ENCODE measurements around the gene ADAMTS16.

ADAMTS16 gene

DNA sequence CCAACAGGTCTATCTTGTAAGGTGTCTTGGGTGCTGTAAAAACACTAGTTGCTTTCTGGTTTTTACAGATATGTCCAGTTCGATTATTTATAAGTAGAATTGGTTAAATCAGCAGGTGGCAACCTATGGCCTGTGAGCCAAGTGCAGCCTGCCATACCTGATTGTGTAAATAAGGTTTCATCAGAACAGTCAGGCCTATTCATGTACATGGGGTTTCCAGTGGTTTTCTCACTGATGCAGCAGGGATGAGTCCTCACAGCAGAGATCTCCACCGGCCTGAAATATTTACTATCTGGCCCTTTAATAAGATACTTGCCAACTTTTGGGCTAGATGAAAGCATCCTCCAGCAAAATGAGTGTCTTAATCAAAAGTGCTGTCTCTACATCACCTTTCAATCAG is 149.4 kb downstream of the ADAMTS16 start:
- H3K14ac ChIP-seq (ENCODE audit: low read length in 2 of 2): no peak overlapping the region
- no peak overlapping the region for H2BK15ac ChIP-seq (ENCODE audit: low read depth, poor library complexity, severe bottlenecking)
- H3K4ac ChIP-seq (ENCODE audit: low read depth in 1 of 2, low read length in 2 of 2): no peak overlapping the region
- H2BK12ac ChIP-seq (ENCODE audit: low read length in 2 of 2): no peak overlapping the region
- no peak overlapping the region for H2AK5ac ChIP-seq (ENCODE audit: low read length, severe bottlenecking)
- H3K4me2 ChIP-seq (ENCODE audit: low read length, poor library complexity, severe bottlenecking): no peak overlapping the region
- no peak overlapping the region for H4K8ac ChIP-seq (ENCODE audit: low read length)
- H3K23ac ChIP-seq (ENCODE audit: low read length in 2 of 2): no peak overlapping the region
- no peak overlapping the region for H4K91ac ChIP-seq (ENCODE audit: low read length)
- no peak overlapping the region for H3K4me3 ChIP-seq (ENCODE audit: insufficient read depth in 1 of 2, low read depth in 1 of 2, low read length in 2 of 2)
- WGBS: 81% methylated on average over 2 of the region's 2 CpGs
- no peak for DNase-seq
- H3K9ac ChIP-seq (ENCODE audit: low read length): no peak overlapping the region
- H3K9me3 ChIP-seq (ENCODE audit: control insufficient read depth, low read length): peaks cover 3% of the 10 kb centered on the region
- no peaks in the 10 kb centered on the region for H3K27me3 ChIP-seq (ENCODE audit: control insufficient read depth in 1 of 2, insufficient read depth in 1 of 2, low read length in 2 of 2)
- H3K79me1 ChIP-seq (replicated peaks; ENCODE audit: low read length, poor library complexity, severe bottlenecking): no peaks in the 10 kb centered on the region
- H3K4me1 ChIP-seq (ENCODE audit: control insufficient read depth, insufficient read depth, low read depth, low read length): peaks cover 6% of the 10 kb centered on the region
- no peak overlapping the region for H2BK5ac ChIP-seq (ENCODE audit: low read depth, low read length, poor library complexity, severe bottlenecking)
- no peaks in the 10 kb centered on the region for H3K36me3 ChIP-seq (ENCODE audit: control insufficient read depth in 1 of 2, insufficient read depth in 2 of 2, low read depth in 1 of 2, low read length in 2 of 2)
- no peak overlapping the region for H2BK120ac ChIP-seq (ENCODE audit: low read depth, low read length)
- no peak overlapping the region for H3K18ac ChIP-seq (ENCODE audit: low read depth in 1 of 2, low read length in 2 of 2)
- H3K27ac ChIP-seq (ENCODE audit: low read length, poor library complexity, severe bottlenecking): no peak overlapping the region
- H2AFZ ChIP-seq (ENCODE audit: low read depth, low read length): no peak overlapping the region

- H3K14ac ChIP-seq (ENCODE audit: low read length in 2 of 2): no peak overlapping the region
- no peak overlapping the region for H3K4me3 ChIP-seq (ENCODE audit: insufficient read depth in 1 of 2, low read depth in 1 of 2, low read length in 2 of 2)
- no peaks in the 10 kb centered on the region for H3K36me3 ChIP-seq (ENCODE audit: control insufficient read depth in 1 of 2, insufficient read depth in 2 of 2, low read depth in 1 of 2, low read length in 2 of 2)
- no peak overlapping the region for H2AFZ ChIP-seq (ENCODE audit: low read depth, low read length)
- no peak overlapping the region for H3K23ac ChIP-seq (ENCODE audit: low read length in 2 of 2)
- no peaks in the 10 kb centered on the region for H3K79me1 ChIP-seq (replicated peaks; ENCODE audit: low read length, poor library complexity, severe bottlenecking)
- 86% methylated on average over 8 of the region's 10 CpGs for WGBS
- H4K8ac ChIP-seq (ENCODE audit: low read length): no peak overlapping the region
- H4K91ac ChIP-seq (ENCODE audit: low read length): no peak overlapping the region
- H3K9ac ChIP-seq (ENCODE audit: low read length): peak overlapping the region; percentile 31
- no peaks in the 10 kb centered on the region for H3K27me3 ChIP-seq (ENCODE audit: control insufficient read depth in 1 of 2, insufficient read depth in 1 of 2, low read length in 2 of 2)
- H2BK120ac ChIP-seq (ENCODE audit: low read depth, low read length): no peak overlapping the region
- no peak overlapping the region for H3K27ac ChIP-seq (ENCODE audit: low read length, poor library complexity, severe bottlenecking)
- H2BK5ac ChIP-seq (ENCODE audit: low read depth, low read length, poor library complexity, severe bottlenecking): no peak overlapping the region
- H2AK5ac ChIP-seq (ENCODE audit: low read length, severe bottlenecking): no peak overlapping the region
- H3K4me2 ChIP-seq (ENCODE audit: low read length, poor library complexity, severe bottlenecking): no peak overlapping the region
- no peak overlapping the region for H3K4ac ChIP-seq (ENCODE audit: low read depth in 1 of 2, low read length in 2 of 2)
- no peak for DNase-seq
- no peak overlapping the region for H3K18ac ChIP-seq (ENCODE audit: low read depth in 1 of 2, low read length in 2 of 2)
- peaks cover 6% of the 10 kb centered on the region for H3K4me1 ChIP-seq (ENCODE audit: control insufficient read depth, insufficient read depth, low read depth, low read length)
- no peak overlapping the region for H2BK15ac ChIP-seq (ENCODE audit: low read depth, poor library complexity, severe bottlenecking)
- no peak overlapping the region for H2BK12ac ChIP-seq (ENCODE audit: low read length in 2 of 2)
- H3K9me3 ChIP-seq (ENCODE audit: control insufficient read depth, low read length): peaks cover 3% of the 10 kb centered on the region
These were observed 150.7 kb downstream of the ADAMTS16 start for GRCh38 chr5:5290674-5291334.

DNA sequence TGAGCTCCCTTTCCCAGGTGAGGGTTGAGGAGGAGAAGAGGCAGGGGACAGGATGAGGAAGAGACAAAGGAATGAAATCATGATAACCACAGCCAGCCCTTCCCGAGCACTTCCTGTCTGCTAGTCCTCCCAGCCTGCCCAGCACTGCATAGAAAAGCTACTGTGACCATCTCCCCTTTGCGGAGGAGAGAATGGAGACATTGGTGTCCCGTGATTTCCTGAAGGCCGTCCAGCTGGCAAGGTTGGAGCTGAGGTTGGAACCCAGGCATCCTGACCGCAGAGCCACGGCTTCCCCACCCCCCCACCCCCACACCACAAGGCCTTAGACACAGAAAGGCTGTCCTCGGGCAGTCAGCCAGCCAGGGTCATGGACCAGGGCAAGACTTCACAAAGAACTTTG is 151.2 kb downstream of the ADAMTS16 start:
- no peak overlapping the region for H4K8ac ChIP-seq (ENCODE audit: low read length)
- H4K91ac ChIP-seq (ENCODE audit: low read length): no peak overlapping the region
- H3K9ac ChIP-seq (ENCODE audit: low read length): peak overlapping the region; percentile 31
- no peak overlapping the region for H3K23ac ChIP-seq (ENCODE audit: low read length in 2 of 2)
- no peak overlapping the region for H3K4me2 ChIP-seq (ENCODE audit: low read length, poor library complexity, severe bottlenecking)
- no peak overlapping the region for H3K27ac ChIP-seq (ENCODE audit: low read length, poor library complexity, severe bottlenecking)
- H3K27me3 ChIP-seq (ENCODE audit: control insufficient read depth in 1 of 2, insufficient read depth in 1 of 2, low read length in 2 of 2): no peaks in the 10 kb centered on the region
- no peaks in the 10 kb centered on the region for H3K79me1 ChIP-seq (replicated peaks; ENCODE audit: low read length, poor library complexity, severe bottlenecking)
- no peaks in the 10 kb centered on the region for H3K36me3 ChIP-seq (ENCODE audit: control insufficient read depth in 1 of 2, insufficient read depth in 2 of 2, low read depth in 1 of 2, low read length in 2 of 2)
- H3K9me3 ChIP-seq (ENCODE audit: control insufficient read depth, low read length): peaks cover 3% of the 10 kb centered on the region
- no peak overlapping the region for H3K18ac ChIP-seq (ENCODE audit: low read depth in 1 of 2, low read length in 2 of 2)
- whole genome bisulfite sequencing: 80% methylated on average over 5 of the region's 7 CpGs
- no peak overlapping the region for H2AK5ac ChIP-seq (ENCODE audit: low read length, severe bottlenecking)
- no peak overlapping the region for H2BK12ac ChIP-seq (ENCODE audit: low read length in 2 of 2)
- no peak for DNase-seq
- H2BK15ac ChIP-seq (ENCODE audit: low read depth, poor library complexity, severe bottlenecking): no peak overlapping the region
- no peak overlapping the region for H3K14ac ChIP-seq (ENCODE audit: low read length in 2 of 2)
- H2BK120ac ChIP-seq (ENCODE audit: low read depth, low read length): no peak overlapping the region
- H3K4me3 ChIP-seq (ENCODE audit: insufficient read depth in 1 of 2, low read depth in 1 of 2, low read length in 2 of 2): no peak overlapping the region
- H2BK5ac ChIP-seq (ENCODE audit: low read depth, low read length, poor library complexity, severe bottlenecking): no peak overlapping the region
- H3K4ac ChIP-seq (ENCODE audit: low read depth in 1 of 2, low read length in 2 of 2): no peak overlapping the region
- H3K4me1 ChIP-seq (ENCODE audit: control insufficient read depth, insufficient read depth, low read depth, low read length): peaks cover 6% of the 10 kb centered on the region
- no peak overlapping the region for H2AFZ ChIP-seq (ENCODE audit: low read depth, low read length)

DNA sequence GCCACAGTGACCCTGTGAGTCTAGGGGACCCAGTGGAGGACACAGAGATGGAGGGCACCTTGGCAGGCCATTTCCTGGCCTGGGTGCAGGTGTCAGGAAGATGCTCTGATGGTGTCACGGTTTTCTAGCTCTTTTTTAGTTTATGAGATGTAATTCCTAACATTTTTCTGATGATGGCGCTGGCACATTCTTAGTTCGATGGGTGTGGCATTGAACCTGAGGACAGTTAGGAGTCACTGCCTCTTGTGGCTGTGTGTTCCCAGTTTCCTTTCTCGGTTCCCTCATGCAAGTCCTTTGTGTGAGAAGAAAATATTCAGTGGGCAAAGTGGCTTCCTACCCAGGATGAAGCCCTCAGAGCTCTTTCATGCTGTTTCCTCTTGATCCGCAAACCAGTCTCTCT is 152.9 kb downstream of the ADAMTS16 start:
- Histone ChIP-seq H2BK12ac (ENCODE audit: low read length in 2 of 2) (no peak overlapping the region), H4K91ac (ENCODE audit: low read length) (no peak overlapping the region), H2BK120ac (ENCODE audit: low read depth, low read length) (no peak overlapping the region), H3K4me3 (ENCODE audit: insufficient read depth in 1 of 2, low read depth in 1 of 2, low read length in 2 of 2) (no peak overlapping the region), H2BK15ac (ENCODE audit: low read depth, poor library complexity, severe bottlenecking) (no peak overlapping the region), H3K36me3 (ENCODE audit: control insufficient read depth in 1 of 2, insufficient read depth in 2 of 2, low read depth in 1 of 2, low read length in 2 of 2) (no peaks in the 10 kb centered on the region), H4K8ac (ENCODE audit: low read length) (no peak overlapping the region), H3K4me1 (ENCODE audit: control insufficient read depth, insufficient read depth, low read depth, low read length) (peaks cover 6% of the 10 kb centered on the region), H3K4ac (ENCODE audit: low read depth in 1 of 2, low read length in 2 of 2) (no peak overlapping the region), H3K27ac (ENCODE audit: low read length, poor library complexity, severe bottlenecking) (no peak overlapping the region), H3K4me2 (ENCODE audit: low read length, poor library complexity, severe bottlenecking) (no peak overlapping the region), H3K14ac (ENCODE audit: low read length in 2 of 2) (no peak overlapping the region), H3K27me3 (ENCODE audit: control insufficient read depth in 1 of 2, insufficient read depth in 1 of 2, low read length in 2 of 2) (peaks cover 0 to 14% of the 10 kb centered on the region in 2 experiments), H2BK5ac (ENCODE audit: low read depth, low read length, poor library complexity, severe bottlenecking) (no peak overlapping the region), H3K23ac (ENCODE audit: low read length in 2 of 2) (no peak overlapping the region), H2AFZ (ENCODE audit: low read depth, low read length) (no peak overlapping the region), H2AK5ac (ENCODE audit: low read length, severe bottlenecking) (no peak overlapping the region), H3K79me1 (replicated peaks; ENCODE audit: low read length, poor library complexity, severe bottlenecking) (no peaks in the 10 kb centered on the region), H3K9ac (ENCODE audit: low read length) (no peak overlapping the region), H3K18ac (ENCODE audit: low read depth in 1 of 2, low read length in 2 of 2) (no peak overlapping the region), H3K9me3 (ENCODE audit: control insufficient read depth, low read length) (peaks cover 3% of the 10 kb centered on the region)
- WGBS: 62% methylated on average over 5 of the region's 5 CpGs
- no peak for DNase-seq

Measured in mesenchymal stem cell (in vitro differentiated cells and primary cell).